K562 (cell line): ENCODE measurements around the gene SLC8A2. TPM values are rescaled to one million over a fixed set of nuclear protein-coding genes. Genes with fewer than 3 reads are reported as not detected.

Experiments
- ATAC-seq: fragments of 200-7000 bp; cut with Tn5 transposase; 3 replicates; pipeline ENCODE4 v1.9.1; 2020; ENCODE audit warnings: moderate library complexity
- BruUV-seq: library from RNA; stranded (reverse); fragments of 400-500 nt; replicated peaks from 2 replicates; lab custom pipeline; 2021; lab: Mats Ljungman, UMichigan
- CTCF ChIA-PET: fragments of 300-600 bp; formaldehyde crosslinking; extraction: SDS; loops from one replicate; lab custom pipeline; 2021; ENCODE audit warnings: low intra/inter-chr PET ratio; lab: Yijun Ruan, JAX
- POLR2A ChIA-PET: fragments of 300-600, 350-650 bp; sonication (Branson Sonifier 250); formaldehyde crosslinking; extraction: SDS; loops from one replicate; lab custom pipeline; 2021; ENCODE audit warnings: antibody characterized with exemption, inconsistent platforms; lab: Yijun Ruan, JAX
- DNase-seq, 4 experiments: peaks; one replicate each; pipeline versions ENCODE4 v3.0.0 to v3.0.0-alpha.2; 2011 to 2018; ENCODE audit warnings: low spot score in 3 of 4, mixed read lengths in 3 of 4; ENCODE audit errors: extremely low read depth in 1 of 4
- FAIRE-seq: peaks from 2 replicates; lab custom pipeline; 2011; peaks lifted over from hg19 to GRCh38; lab: Jason Lieb, UNC
- H2AFZ ChIP-seq: 2 replicates; pipeline ENCODE4 v1.6.0; 2011; ENCODE audit warnings: low read depth, low read length, control low read depth, inconsistent platforms
- H3K27ac ChIP-seq: fragments of 200-600 bp; 3 replicates; pipeline ENCODE4 v1.8.0; 2011; ENCODE audit warnings: low read depth, mild to moderate bottlenecking, control low read depth, inconsistent platforms, low read length, moderate library complexity, mixed read lengths; ENCODE audit errors: extremely low read depth
- H3K27me3 ChIP-seq, 2 experiments: fragments of 300-600 bp in 1 of 2; 2 replicates in 1 of 2; 3 replicates in 1 of 2; pipeline versions ENCODE4 v1.6.0 to v1.8.0; 2011; ENCODE audit warnings: inconsistent platforms in 2 of 2, low read length in 2 of 2, mild to moderate bottlenecking in 1 of 2, mixed read lengths in 1 of 2, moderate library complexity in 1 of 2; ENCODE audit not compliant: control insufficient read depth in 2 of 2, insufficient read depth in 2 of 2
- H3K36me3 ChIP-seq: fragments of 300-600 bp; 3 replicates; pipeline ENCODE4 v1.8.0; 2011; ENCODE audit warnings: mild to moderate bottlenecking, low read length, inconsistent platforms; ENCODE audit not compliant: control insufficient read depth, insufficient read depth
- H3K4me1 ChIP-seq, 2 experiments: fragments of 200-600 bp in 1 of 2; replicated peaks in 1 of 2; 2 replicates in 1 of 2; 3 replicates in 1 of 2; pipeline versions ENCODE4 v1.5.1 to v1.8.0; 2011; ENCODE audit warnings: inconsistent platforms in 2 of 2, low read length in 2 of 2, mild to moderate bottlenecking in 1 of 2, mixed read lengths in 1 of 2, moderate library complexity in 1 of 2; ENCODE audit not compliant: control insufficient read depth in 2 of 2, insufficient read depth in 2 of 2
- H3K4me2 ChIP-seq: 2 replicates; pipeline ENCODE4 v1.6.1; 2011; ENCODE audit warnings: low read length, control low read depth, inconsistent platforms, mixed read lengths; ENCODE audit not compliant: insufficient read depth
- H3K4me3 ChIP-seq: fragments of 200-600 bp; sonication (generic), shearing (Covaris generic); 2 replicates; pipeline ENCODE4 v1.5.1; 2016; ENCODE audit warnings: control low read depth, inconsistent platforms
- H3K79me2 ChIP-seq: fragments of 200-600 bp; 3 replicates; pipeline ENCODE4 v1.8.0; 2011; ENCODE audit warnings: low read length, inconsistent platforms; ENCODE audit not compliant: control insufficient read depth, insufficient read depth
- H3K9ac ChIP-seq, 2 experiments: 2 replicates each; pipeline versions ENCODE4 v1.6.0 to v1.6.1; 2011; ENCODE audit warnings: low read depth in 2 of 2, low read length in 2 of 2, control low read depth in 1 of 2, inconsistent platforms in 1 of 2, mild to moderate bottlenecking in 1 of 2, mixed read lengths in 1 of 2; ENCODE audit not compliant: insufficient read depth in 1 of 2
- H3K9me1 ChIP-seq: one replicate; pipeline ENCODE4 v1.6.0; 2011; ENCODE audit warnings: inconsistent platforms, mild to moderate bottlenecking, low read length, moderate library complexity; ENCODE audit not compliant: control insufficient read depth, insufficient read depth
- H3K9me3 ChIP-seq: replicated peaks from 2 replicates; pipeline ENCODE4 v1.5.1; 2011; ENCODE audit warnings: low read depth, low read length, inconsistent platforms; ENCODE audit not compliant: control insufficient read depth, insufficient read depth
- H4K20me1 ChIP-seq: replicated peaks from 2 replicates; pipeline ENCODE4 v1.6.1; 2011; ENCODE audit warnings: low read length, inconsistent platforms, mixed read lengths; ENCODE audit not compliant: control insufficient read depth, insufficient read depth
- CREM ChIP-seq: IDR thresholded peaks from 2 replicates; pipeline ENCODE4 v1.6.1; 2014; ENCODE audit warnings: antibody characterized with exemption, low read depth
- EZH2 ChIP-seq: IDR thresholded peaks from 2 replicates; pipeline ENCODE4 v1.6.1; 2012; ENCODE audit warnings: low read depth, mild to moderate bottlenecking, inconsistent platforms, low read length, borderline replicate concordance
- FIP1L1 ChIP-seq: fragments of 200-400 bp; formaldehyde crosslinking; IDR thresholded peaks from 2 replicates; pipeline ENCODE4 v1.6.1; 2018; ENCODE audit warnings: mild to moderate bottlenecking, low read depth, low read length; ENCODE audit not compliant: poor library complexity, severe bottlenecking
- GMEB1 ChIP-seq: fragments of 250-450 bp; sonication (Bioruptor Pico); IDR thresholded peaks from 2 replicates; pipeline ENCODE4 v1.4.0; 2020; ENCODE audit warnings: mild to moderate bottlenecking
- GTF2F1 ChIP-seq: IDR thresholded peaks from 2 replicates; pipeline ENCODE4 v1.6.1; 2011; ENCODE audit warnings: low read depth, low read length, improper control_type of control experiment
- HNRNPUL1 ChIP-seq: fragments of 200-400 bp; formaldehyde crosslinking; IDR thresholded peaks from 2 replicates; pipeline ENCODE4 v1.6.1; 2017; ENCODE audit warnings: low read length
- IFI16 ChIP-seq: fragments of 250-450 bp; sonication (Bioruptor Pico); IDR thresholded peaks from 2 replicates; pipeline ENCODE4 v2.1.2; 2022; ENCODE audit warnings: mild to moderate bottlenecking, inconsistent platforms
- IRF9 ChIP-seq: fragments of 450-650 bp; IDR thresholded peaks from 2 replicates; pipeline ENCODE4 v1.6.1; 2016; ENCODE audit warnings: missing biosample characterization, missing genetic modification characterization
- LEF1 ChIP-seq: fragments of 450-650 bp; IDR thresholded peaks from 2 replicates; pipeline ENCODE4 v1.6.1; 2016; ENCODE audit warnings: mild to moderate bottlenecking
- MAX ChIP-seq: sonication (generic); formaldehyde crosslinking; IDR thresholded peaks from 2 replicates; pipeline ENCODE4 v1.9.0; 2022; ENCODE audit warnings: mild to moderate bottlenecking, missing genetic modification reagents
- MXD1 ChIP-seq: fragments of 250-450 bp; sonication (Bioruptor Pico); IDR thresholded peaks from 2 replicates; pipeline ENCODE4 v1.8.0; 2021; ENCODE audit warnings: borderline replicate concordance, mild to moderate bottlenecking, moderate library complexity; ENCODE audit not compliant: poor library complexity, severe bottlenecking
- NR1H2 ChIP-seq: sonication (generic); formaldehyde crosslinking; IDR thresholded peaks from 2 replicates; pipeline ENCODE4 v1.4.0; 2020; ENCODE audit warnings: mild to moderate bottlenecking, missing genetic modification reagents
- SLC30A9 ChIP-seq: fragments of 250-450 bp; sonication (Bioruptor Pico); IDR thresholded peaks from 2 replicates; pipeline ENCODE4 v1.8.0; 2022; ENCODE audit warnings: mild to moderate bottlenecking, moderate library complexity
- THAP7 ChIP-seq: fragments of 250-450 bp; sonication (Bioruptor Pico); IDR thresholded peaks from 2 replicates; pipeline ENCODE4 v1.5.0; 2021
- ZFX ChIP-seq: sonication (generic); formaldehyde crosslinking; IDR thresholded peaks from 2 replicates; pipeline ENCODE4 v1.8.0; 2022; ENCODE audit warnings: mild to moderate bottlenecking, missing genetic modification reagents, moderate library complexity
- ZNF12 ChIP-seq: sonication (generic); formaldehyde crosslinking; IDR thresholded peaks from 2 replicates; pipeline ENCODE4 v1.4.0; 2020; ENCODE audit warnings: mild to moderate bottlenecking, missing genetic modification reagents
- WGBS: fragments of 100-300 bp; shearing (Covaris generic); methylation state at CpG from one replicate; pipeline ENCODE4 v1.1.6; 2016; ENCODE audit warnings: low coverage, mixed read lengths; ENCODE audit not compliant: insufficient coverage; ENCODE audit errors: missing lambda C conversion rate; 5-methylcytosine and 5-hydroxymethylcytosine counted together
- in situ Hi-C: fragments of 300-500 bp; cut with MboI; formaldehyde crosslinking; loops from 4 replicates; pipeline ENCODE4 v1.15.0; 2018; ENCODE audit warnings: inconsistent platforms, mixed read lengths
- intact Hi-C: fragments of 100-400 bp; cut with micrococcal nuclease; formaldehyde crosslinking; loops from 2 replicates; pipeline ENCODE4 v1.14.2; 2022
- polyA plus RNA-seq, 8 experiments: library from polyadenylated mRNA; depleted of rRNA in 4 of 8; stranded (reverse) in 5 of 8; unstranded in 3 of 8; fragments of >200 nt; fragmentation: Nextera tagmentation in 2 of 8; fragmentation: Illumina TruSeq in 1 of 8; extraction: Ambion mirVana in 2 of 8; extraction: Trizol in 1 of 8; gene quantifications; 2 replicates each; pipeline versions ENCODE4 v1.2.1 to v1.2.3, GENCODE V29; 2011 to 2014; ENCODE audit warnings: inconsistent platforms in 1 of 8, missing spikeins in 1 of 8
- total RNA-seq, 7 experiments: library from RNA; depleted of rRNA in 6 of 7; stranded (reverse); fragments of >200 nt in 6 of 7; fragmentation: Illumina TruSeq in 2 of 7; extraction: Trizol in 2 of 7; gene quantifications; 2 replicates each; pipeline versions ENCODE4 v1.2.1 to v1.2.3, GENCODE V29; 2011 to 2021; ENCODE audit warnings: low replicate concordance in 1 of 7

SLC8A2 gene
- total and polyA plus RNA-seq, 9 of the 15 experiments (the other 6 are each of a cell fraction or from before 2014, with no cell fraction given): 0.07 to 0.66 (median 0.24) TPM; not detected in 3

GRCh38 chr19:47520839-47521238 lies 49.1 kb upstream of the SLC8A2 start (continued):
- no peak for TF ChIP-seq NR1H2 (CRISPR knock-in tag)
- TF ChIP-seq, all 486 proteins: peak for 1

- no peaks in the 10 kb centered on the region for H3K9me1 ChIP-seq
- 36% methylated on average over 10 of the region's 10 CpGs for WGBS
- H3K4me3 ChIP-seq: no peak overlapping the region
- H2AFZ ChIP-seq: peak overlapping the region; percentile 65
- ChIA-PET POLR2A (interaction anchor here (1.1 to 1.7 kb wide), 2 partner anchors 10 to 11 kb away, joined by 3 to 6 read pairs; no protein-coding TSS in a partner anchor), CTCF (no interaction called here)
- peaks cover 0 to 7% of the 10 kb centered on the region in 2 experiments; a peak in 1 of 5 replicates for H3K27me3 ChIP-seq
- peak; percentile 33; the same call in 2 of the 3 replicates for ATAC-seq
- in situ Hi-C loops: no loop called here
- DNase-seq: peak in 2 of 4 experiments; percentile 13 to 14
- H3K36me3 ChIP-seq: no peaks in the 10 kb centered on the region
- no TSS peak for BruUV-seq
- intact Hi-C loops: no loop called here
- H4K20me1 ChIP-seq: no peaks in the 10 kb centered on the region
- H3K9me3 ChIP-seq: no peaks in the 10 kb centered on the region
- no peaks in the 10 kb centered on the region for H3K79me2 ChIP-seq
- peak overlapping the region in 1 of 2 experiments; percentile 50; a peak in 1 of 4 replicates for H3K9ac ChIP-seq
- H3K4me2 ChIP-seq: no peak overlapping the region
- no peak for FAIRE-seq
- H3K27ac ChIP-seq: no peak overlapping the region
- H3K4me1 ChIP-seq: peaks cover 9 to 19% of the 10 kb centered on the region in 2 experiments; a peak in 3 of 5 replicates
- 0 out of 2 replicates have a peak, but pooled peaks have one; percentile 8 for TF ChIP-seq ZFX
- no peak for TF ChIP-seq GTF2F1
- TF ChIP-seq EZH2: no peak
- TF ChIP-seq GMEB1: no peak
- no peak for TF ChIP-seq CREM
- no peak for TF ChIP-seq IFI16 (CRISPR knock-in tag)
- TF ChIP-seq THAP7 (CRISPR knock-in tag): no peak
- TF ChIP-seq ZNF12 (CRISPR knock-in tag): no peak
- no peak for TF ChIP-seq MAX (CRISPR knock-in tag)
- no peak for TF ChIP-seq SLC30A9
- TF ChIP-seq LEF1: no peak
- no peak for TF ChIP-seq HNRNPUL1
- TF ChIP-seq IRF9 (tag): no peak
- TF ChIP-seq MXD1 (CRISPR knock-in tag): no peak
- no peak for TF ChIP-seq FIP1L1
Measured at GRCh38 chr19:47520343-47520806, 48.7 kb upstream of the SLC8A2 start.
